G401 (cell line): ENCODE results near the gene NETO2. TPM values are rescaled to one million over a fixed set of nuclear protein-coding genes. Genes with fewer than 3 reads are reported as not detected.
A peak's percentile ranks its signal among the peaks of the same experiment; 100 is the strongest.
"Not testable (repeated sequence)": the region's sequence is repeated elsewhere in the genome, so short reads cannot be mapped to it uniquely, and the experiment has no call there.

Source experiments
- DNase-seq: peaks from one replicate; pipeline ENCODE4 v3.0.0-alpha.2; 2015; ENCODE audit warnings: low spot score
- in situ Hi-C: cut with HindIII; loops from 2 replicates; pipeline ENCODE4 v1.10.0; 2016; ENCODE audit warnings: low sequenced_read_pairs, mixed read lengths
- total RNA-seq: library from RNA; depleted of rRNA; stranded (reverse); fragments of >200 nt; shearing (Covaris generic); gene quantifications from 2 replicates; pipeline ENCODE4 v1.2.3, GENCODE V29; 2014; rRNA removed

NETO2 gene
- total RNA-seq: 31.1 and 50.8 TPM in 2 replicates

DNA sequence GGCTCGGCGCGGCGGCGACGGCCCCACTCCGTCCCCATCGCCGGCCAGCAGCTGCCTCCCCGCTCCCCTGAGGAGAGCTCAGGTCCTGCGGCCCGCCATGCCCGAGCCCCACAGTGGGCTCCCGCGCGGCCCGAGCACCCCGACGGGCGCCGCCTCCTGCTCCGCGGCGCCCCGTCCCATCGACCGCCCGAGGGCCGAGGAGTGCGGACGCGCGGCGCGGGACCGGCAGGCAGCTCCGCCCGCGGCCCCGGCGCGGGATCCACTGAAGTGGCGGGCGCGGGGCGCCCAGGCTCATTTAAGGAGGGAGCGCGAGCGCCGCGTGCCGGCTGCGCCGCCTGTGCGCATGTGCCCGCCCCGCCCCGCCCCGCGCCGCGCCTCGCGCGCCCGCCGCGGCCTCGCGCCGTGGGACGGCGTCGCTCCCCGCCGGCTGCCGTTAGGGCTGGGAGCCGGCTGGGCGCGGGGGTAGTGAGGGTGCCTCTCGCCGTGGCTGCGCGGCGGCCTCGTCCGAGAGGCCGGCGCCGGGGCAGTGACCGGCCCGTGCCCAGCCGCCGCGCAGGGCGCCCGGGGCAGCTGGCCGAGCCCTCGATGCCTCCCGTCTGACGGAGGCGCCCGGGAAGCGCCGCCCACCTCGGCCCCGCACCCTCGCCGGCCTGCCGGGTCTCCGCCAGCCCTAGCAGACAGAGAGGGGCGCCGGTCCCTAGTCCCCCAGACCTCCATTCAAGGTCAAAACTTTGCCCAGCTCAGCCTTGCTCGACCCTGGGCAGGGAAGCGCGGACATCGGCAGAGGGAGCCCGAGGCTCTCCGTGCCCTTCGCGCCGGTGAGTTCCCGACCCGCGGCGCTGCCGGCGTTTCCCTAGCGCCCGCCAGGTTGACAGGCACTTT, at the start of gene NETO2:
Gene NETO2, minus strand, starts transcription at position 269 of the 882 bp plus-strand sequence. CDS start 333 bp downstream, outside the sequence.
- in situ Hi-C loops: no loop called here
- peak; percentile 50 for DNase-seq

- DNase-seq: no peak
These were observed 38.6 kb upstream of the NETO2 start for GRCh38 chr16:47182318-47182717.

GRCh38 chr16:47181066-47181465, 37.3 kb upstream of the NETO2 start:
- in situ Hi-C loops, DNase-seq: not testable (repeated sequence)

More at GRCh38 chr16:47182318-47182717, 38.6 kb upstream of the NETO2 start:
- in situ Hi-C loops: no loop called here

DNA sequence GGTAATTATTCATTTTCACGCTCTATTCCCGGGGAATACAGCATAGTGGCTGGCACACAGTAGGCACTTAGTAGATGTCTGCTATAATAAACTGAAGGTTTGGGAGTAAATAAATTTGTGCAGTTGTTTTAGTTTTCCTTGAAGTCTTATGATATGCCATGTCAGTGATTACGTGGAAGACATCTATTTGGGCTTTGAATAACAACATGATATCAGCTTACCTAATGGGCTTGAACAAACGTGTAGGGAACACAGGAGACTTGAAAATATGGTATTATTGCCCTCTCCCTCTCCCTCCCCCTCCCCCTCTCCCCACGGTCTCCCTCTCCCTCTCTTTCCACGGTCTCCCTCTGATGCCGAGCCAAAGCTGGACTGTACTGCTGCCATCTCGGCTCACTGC, 36.3 kb upstream of the NETO2 start:
- in situ Hi-C loops: no loop called here
- no peak for DNase-seq

DNA sequence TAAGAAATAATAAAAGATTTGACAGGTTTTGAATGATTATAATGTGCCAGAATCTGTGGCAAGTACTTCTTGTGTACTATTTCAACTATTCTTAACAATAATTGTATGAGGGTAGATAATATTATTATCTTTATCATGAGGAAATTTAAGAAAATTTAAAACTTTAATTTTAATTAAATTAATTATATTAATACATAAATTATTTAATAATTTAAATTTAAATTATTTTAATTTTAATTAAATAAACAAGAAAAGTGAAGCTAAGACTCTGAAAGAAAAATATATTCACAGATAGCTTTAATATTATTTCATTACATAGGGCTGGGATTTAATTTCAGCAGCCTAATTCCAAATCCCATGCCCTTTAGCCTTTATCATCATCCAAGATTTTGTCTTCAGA, 31.4 kb upstream of the NETO2 start:
- in situ Hi-C loops: no loop called here
- no peak for DNase-seq

DNA sequence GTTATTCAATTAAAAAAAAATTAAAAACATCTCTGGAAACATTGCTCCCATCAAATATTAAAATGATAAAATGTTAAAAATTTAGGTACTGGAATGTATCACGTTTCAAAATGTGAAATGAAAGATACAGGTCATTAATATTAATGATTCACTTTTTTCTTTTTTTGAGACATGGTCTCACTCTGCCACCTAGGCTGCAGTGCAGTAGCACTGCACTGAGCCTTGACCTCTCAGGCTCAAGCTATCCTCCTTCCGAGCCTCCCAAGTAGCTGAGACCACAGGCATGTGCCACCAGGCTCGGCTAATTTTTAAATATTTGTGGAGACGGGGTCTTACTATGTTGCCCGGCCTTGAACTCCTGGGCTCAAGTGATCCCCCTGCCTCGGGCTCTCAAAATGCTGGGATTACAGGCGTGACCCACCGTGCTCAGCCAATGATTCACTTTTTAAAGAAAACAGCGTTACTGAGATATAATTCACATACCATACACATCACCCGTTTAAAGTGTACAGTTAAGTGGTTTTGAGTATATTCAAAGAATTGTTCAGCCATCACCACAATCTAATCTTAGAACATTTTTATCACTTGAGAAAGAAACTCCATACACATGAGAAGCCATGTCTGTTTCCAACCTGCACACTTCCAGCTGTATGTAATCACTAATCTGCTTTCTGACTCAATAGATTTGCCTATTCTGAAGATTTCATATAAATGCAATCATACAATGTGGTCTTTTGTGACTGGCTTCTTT, 19.1 kb upstream of the NETO2 start:
- in situ Hi-C loops: no loop called here
- DNase-seq: no peak

DNA sequence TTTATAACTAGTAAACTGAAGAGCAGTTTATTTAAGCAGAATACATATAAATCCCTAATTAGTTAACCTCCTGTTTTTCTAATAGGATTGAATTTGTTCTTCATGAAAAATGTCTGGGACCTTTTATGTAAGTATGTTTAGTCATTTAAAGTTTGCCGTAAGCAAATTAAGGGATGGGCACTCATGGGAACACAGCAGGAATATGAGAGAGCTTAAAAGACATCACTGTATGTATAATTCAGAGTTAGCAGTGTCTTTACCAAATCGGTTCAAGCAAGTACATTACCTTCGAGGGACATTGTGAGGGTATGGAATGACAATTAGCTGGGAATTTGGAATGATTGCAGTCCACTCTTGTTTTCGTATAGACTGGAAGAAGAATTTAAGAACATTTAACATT, 17.7 kb upstream of the NETO2 start:
- no peak for DNase-seq
- in situ Hi-C loops: no loop called here

- DNase-seq: no peak
- in situ Hi-C loops: no loop called here
These were observed 16.7 kb upstream of the NETO2 start for GRCh38 chr16:47160422-47160821.

- in situ Hi-C loops: no loop called here
- no peak for DNase-seq
These were observed 15.2 kb upstream of the NETO2 start for GRCh38 chr16:47158992-47159391.

DNA sequence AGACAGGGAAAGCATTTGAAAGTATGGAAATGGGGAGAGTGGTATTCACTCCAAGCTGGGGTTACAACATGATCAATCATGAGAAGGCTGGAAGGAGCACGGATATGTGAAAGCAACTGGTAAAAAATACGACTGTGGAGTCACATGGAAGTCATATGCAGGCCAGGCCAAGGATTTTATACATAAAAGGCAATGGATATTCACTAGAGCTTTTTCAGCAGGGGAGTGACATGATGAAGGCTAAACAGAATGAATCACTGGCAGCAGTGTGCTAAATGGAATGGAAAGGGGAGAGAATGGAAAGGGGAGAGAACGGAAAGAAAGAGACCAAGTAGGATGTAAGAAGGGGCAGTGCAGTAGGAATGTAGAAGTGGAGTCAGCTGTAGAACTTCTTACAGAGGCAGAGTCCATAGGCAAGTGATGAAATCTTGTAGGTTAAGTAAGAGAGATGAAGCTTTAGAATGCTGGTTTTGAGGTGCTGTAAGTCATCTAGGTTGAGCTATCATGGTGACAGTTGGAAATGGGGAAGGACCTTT, 13.0 kb upstream of the NETO2 start:
- DNase-seq: no peak
- in situ Hi-C loops: no loop called here

- in situ Hi-C loops, DNase-seq: not testable (repeated sequence)
These were observed 8.8 kb upstream of the NETO2 start for GRCh38 chr16:47152501-47152900.

GRCh38 chr16:47150067-47150466, 6.3 kb upstream of the NETO2 start:
- in situ Hi-C loops: no loop called here

GRCh38 chr16:47144559-47144877, 773 bp upstream of the NETO2 start:
- in situ Hi-C loops: no loop called here

More at GRCh38 chr16:47150067-47150466, 6.3 kb upstream of the NETO2 start:
- no peak for DNase-seq

DNA sequence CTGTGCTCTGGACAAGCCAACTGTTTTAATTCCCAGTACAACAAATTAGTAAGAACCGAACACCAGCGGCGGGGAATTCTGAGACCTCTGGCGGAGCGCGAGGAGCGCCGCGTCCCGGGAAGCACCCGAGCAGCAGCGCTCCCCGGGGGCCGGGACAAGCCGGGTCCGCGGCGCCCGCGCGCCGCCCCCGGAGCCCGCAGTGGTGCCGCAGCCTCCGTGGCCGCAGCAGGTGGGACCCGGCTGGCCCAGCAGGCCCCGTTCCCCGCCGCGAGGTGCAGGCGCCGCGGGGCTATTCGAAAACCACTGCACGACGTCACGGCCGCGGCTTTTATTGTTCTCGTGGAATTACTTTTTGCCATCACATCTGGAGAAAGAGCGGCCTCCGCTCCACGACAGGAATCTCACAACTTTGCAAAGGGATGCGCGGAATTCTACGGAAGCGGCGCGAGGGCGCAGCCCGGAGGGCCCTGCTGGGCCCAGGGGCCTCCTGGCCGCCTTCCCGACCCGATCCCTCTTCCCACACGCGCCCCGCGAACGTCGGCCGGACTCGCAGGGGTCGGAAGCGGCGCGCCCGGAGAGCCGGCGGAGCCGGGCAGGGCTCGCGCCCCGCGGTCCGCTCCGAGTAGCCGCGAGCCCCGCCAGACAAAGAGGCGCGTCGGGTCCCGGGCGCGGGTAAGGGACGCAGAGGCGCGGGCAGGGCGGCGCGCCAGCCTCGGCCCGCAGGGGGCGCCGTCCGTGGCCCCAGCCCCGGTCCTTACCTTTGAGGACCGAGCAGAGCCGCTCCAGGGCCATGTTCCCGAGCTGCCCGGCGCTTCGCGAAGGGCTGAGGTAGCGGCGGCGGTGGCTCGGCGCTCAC, 696 bp downstream of the NETO2 start:
- in situ Hi-C loops: no loop called here

More at GRCh38 chr16:47144559-47144877, 773 bp upstream of the NETO2 start:
- DNase-seq: no peak

GRCh38 chr16:47142486-47142820, 1.3 kb downstream of the NETO2 start:
- peak; percentile 45 for DNase-seq
- in situ Hi-C loops: no loop called here

More for the DNA sequence above, 696 bp downstream of the NETO2 start:
- DNase-seq: peak; percentile 36

DNA sequence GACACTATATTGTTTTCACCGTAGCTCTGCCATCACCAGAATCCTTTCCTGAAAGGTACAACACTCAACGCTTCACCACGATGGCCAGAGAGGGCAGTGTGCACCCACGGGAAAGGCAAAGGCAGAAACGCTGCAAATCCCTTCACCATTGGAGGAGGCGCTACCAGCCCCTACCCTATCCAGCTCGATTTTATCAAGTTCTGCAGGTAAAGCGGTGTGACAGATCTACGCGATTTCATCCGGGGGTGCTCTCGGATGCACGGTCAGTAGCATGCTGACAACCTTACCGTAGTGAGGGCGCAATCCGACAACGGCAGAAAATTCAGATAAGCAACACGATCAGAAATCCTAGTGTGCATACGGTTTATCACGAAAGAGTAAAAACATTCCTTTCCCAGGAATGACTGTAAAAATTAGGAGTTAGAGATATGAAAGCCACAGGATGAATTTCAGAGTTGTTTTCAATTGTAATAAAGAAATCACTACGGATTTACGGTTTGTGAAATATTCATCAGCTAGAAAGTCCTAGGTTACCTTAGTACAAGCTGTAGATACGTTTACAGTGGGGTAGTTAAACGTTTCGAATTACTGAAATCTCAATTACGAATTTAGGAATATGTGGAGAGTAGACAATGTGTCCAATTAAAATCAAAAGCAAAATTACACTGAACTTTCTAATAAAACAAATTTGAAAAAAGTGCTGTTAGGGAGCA, 1.8 kb downstream of the NETO2 start:
- peak; percentile 98 for DNase-seq
- in situ Hi-C loops: no loop called here

DNA sequence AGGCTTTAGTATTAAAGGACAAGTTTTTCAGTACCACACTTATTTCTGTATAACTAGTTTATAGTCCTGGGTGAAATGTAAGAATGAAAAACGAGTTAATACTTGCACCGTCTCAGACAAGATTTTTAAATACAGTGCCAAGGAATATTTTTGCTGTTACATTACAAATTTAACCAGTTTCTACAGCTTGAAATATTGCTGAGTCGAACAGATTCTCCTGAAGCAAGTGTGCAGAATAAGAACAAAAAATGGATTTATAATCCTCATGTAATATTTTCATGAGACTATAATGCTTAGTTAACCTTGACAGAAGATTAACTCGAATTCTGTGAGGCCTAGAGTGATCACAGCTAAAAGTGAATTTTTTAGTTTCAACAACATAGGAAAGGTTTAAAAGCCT, 3.1 kb downstream of the NETO2 start:
- DNase-seq: no peak
- in situ Hi-C loops: no loop called here

DNA sequence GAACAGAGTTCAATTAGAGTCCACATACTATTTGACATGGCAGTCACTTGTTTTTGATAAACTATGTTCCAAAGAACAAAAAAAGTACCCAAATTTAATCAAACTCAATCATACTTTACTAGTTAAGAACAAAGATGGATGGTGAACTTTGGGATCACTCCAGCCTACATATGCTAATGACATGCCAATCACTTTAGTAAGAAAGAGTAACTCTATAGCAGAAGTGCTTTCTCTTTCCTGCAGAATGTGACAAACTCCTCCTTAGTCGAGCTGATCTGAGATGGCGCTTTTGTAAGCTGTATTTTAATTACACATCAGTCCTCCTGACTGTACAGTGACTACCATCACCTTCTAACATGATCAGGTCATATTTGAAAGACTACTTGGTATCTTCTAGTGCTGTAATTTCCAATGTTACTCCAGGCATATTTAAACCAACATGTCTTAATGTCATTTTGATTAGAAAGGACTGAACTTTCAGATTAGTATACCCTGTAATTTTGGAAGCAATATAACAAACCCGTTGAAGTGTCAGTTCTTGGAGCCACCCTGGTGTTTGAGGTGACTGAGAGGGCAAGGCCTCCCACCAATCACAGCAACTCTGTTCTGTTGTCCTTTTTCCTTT, 4.1 kb downstream of the NETO2 start:
- no peak for DNase-seq
- in situ Hi-C loops: no loop called here
